K562 (cell line): ENCODE data around the gene PMPCA. TPM values are rescaled to one million over a fixed set of nuclear protein-coding genes. Genes with fewer than 3 reads are reported as not detected.

Experiments
- ATAC-seq: fragments of 200-7000 bp; cut with Tn5 transposase; 3 replicates; pipeline ENCODE4 v1.9.1; 2020; ENCODE audit warnings: moderate library complexity
- BruUV-seq: library from RNA; stranded (reverse); fragments of 400-500 nt; replicated peaks from 2 replicates; lab custom pipeline; 2021; lab: Mats Ljungman, UMichigan
- CTCF ChIA-PET: fragments of 300-600 bp; formaldehyde crosslinking; extraction: SDS; loops from one replicate; lab custom pipeline; 2021; ENCODE audit warnings: low intra/inter-chr PET ratio; lab: Yijun Ruan, JAX
- POLR2A ChIA-PET: fragments of 300-600, 350-650 bp; sonication (Branson Sonifier 250); formaldehyde crosslinking; extraction: SDS; loops from one replicate; lab custom pipeline; 2021; ENCODE audit warnings: antibody characterized with exemption, inconsistent platforms; lab: Yijun Ruan, JAX
- DNase-seq, 4 experiments: peaks; one replicate each; pipeline versions ENCODE4 v3.0.0 to v3.0.0-alpha.2; 2011 to 2018; ENCODE audit warnings: low spot score in 3 of 4, mixed read lengths in 3 of 4; ENCODE audit errors: extremely low read depth in 1 of 4
- FAIRE-seq: peaks from 2 replicates; lab custom pipeline; 2011; peaks lifted over from hg19 to GRCh38; lab: Jason Lieb, UNC
- H2AFZ ChIP-seq: 2 replicates; pipeline ENCODE4 v1.6.0; 2011; ENCODE audit warnings: low read depth, low read length, control low read depth, inconsistent platforms
- H3K27ac ChIP-seq: fragments of 200-600 bp; 3 replicates; pipeline ENCODE4 v1.8.0; 2011; ENCODE audit warnings: low read depth, mild to moderate bottlenecking, control low read depth, inconsistent platforms, low read length, moderate library complexity, mixed read lengths; ENCODE audit errors: extremely low read depth
- H3K27me3 ChIP-seq, 2 experiments: fragments of 300-600 bp in 1 of 2; 2 replicates in 1 of 2; 3 replicates in 1 of 2; pipeline versions ENCODE4 v1.6.0 to v1.8.0; 2011; ENCODE audit warnings: inconsistent platforms in 2 of 2, low read length in 2 of 2, mild to moderate bottlenecking in 1 of 2, mixed read lengths in 1 of 2, moderate library complexity in 1 of 2; ENCODE audit not compliant: control insufficient read depth in 2 of 2, insufficient read depth in 2 of 2
- H3K36me3 ChIP-seq: fragments of 300-600 bp; 3 replicates; pipeline ENCODE4 v1.8.0; 2011; ENCODE audit warnings: mild to moderate bottlenecking, low read length, inconsistent platforms; ENCODE audit not compliant: control insufficient read depth, insufficient read depth
- H3K4me1 ChIP-seq, 2 experiments: fragments of 200-600 bp in 1 of 2; replicated peaks in 1 of 2; 2 replicates in 1 of 2; 3 replicates in 1 of 2; pipeline versions ENCODE4 v1.5.1 to v1.8.0; 2011; ENCODE audit warnings: inconsistent platforms in 2 of 2, low read length in 2 of 2, mild to moderate bottlenecking in 1 of 2, mixed read lengths in 1 of 2, moderate library complexity in 1 of 2; ENCODE audit not compliant: control insufficient read depth in 2 of 2, insufficient read depth in 2 of 2
- H3K4me2 ChIP-seq: 2 replicates; pipeline ENCODE4 v1.6.1; 2011; ENCODE audit warnings: low read length, control low read depth, inconsistent platforms, mixed read lengths; ENCODE audit not compliant: insufficient read depth
- H3K4me3 ChIP-seq: fragments of 200-600 bp; sonication (generic), shearing (Covaris generic); 2 replicates; pipeline ENCODE4 v1.5.1; 2016; ENCODE audit warnings: control low read depth, inconsistent platforms
- H3K79me2 ChIP-seq: fragments of 200-600 bp; 3 replicates; pipeline ENCODE4 v1.8.0; 2011; ENCODE audit warnings: low read length, inconsistent platforms; ENCODE audit not compliant: control insufficient read depth, insufficient read depth
- H3K9ac ChIP-seq, 2 experiments: 2 replicates each; pipeline versions ENCODE4 v1.6.0 to v1.6.1; 2011; ENCODE audit warnings: low read depth in 2 of 2, low read length in 2 of 2, control low read depth in 1 of 2, inconsistent platforms in 1 of 2, mild to moderate bottlenecking in 1 of 2, mixed read lengths in 1 of 2; ENCODE audit not compliant: insufficient read depth in 1 of 2
- H3K9me1 ChIP-seq: one replicate; pipeline ENCODE4 v1.6.0; 2011; ENCODE audit warnings: inconsistent platforms, mild to moderate bottlenecking, low read length, moderate library complexity; ENCODE audit not compliant: control insufficient read depth, insufficient read depth
- H3K9me3 ChIP-seq: replicated peaks from 2 replicates; pipeline ENCODE4 v1.5.1; 2011; ENCODE audit warnings: low read depth, low read length, inconsistent platforms; ENCODE audit not compliant: control insufficient read depth, insufficient read depth
- H4K20me1 ChIP-seq: replicated peaks from 2 replicates; pipeline ENCODE4 v1.6.1; 2011; ENCODE audit warnings: low read length, inconsistent platforms, mixed read lengths; ENCODE audit not compliant: control insufficient read depth, insufficient read depth
- MIER1 ChIP-seq: fragments of 450-650 bp; IDR thresholded peaks from 2 replicates; pipeline ENCODE4 v1.6.1; 2016; ENCODE audit warnings: antibody characterized with exemption, mild to moderate bottlenecking, low read depth
- SP2 ChIP-seq: IDR thresholded peaks from 2 replicates; pipeline ENCODE4 v1.6.1; 2011; ENCODE audit warnings: mild to moderate bottlenecking, low read depth, low read length, moderate library complexity; ENCODE audit not compliant: poor library complexity, severe bottlenecking; ENCODE audit errors: extremely low read depth
- TCF7L2 ChIP-seq: fragments of 150-350 bp; IDR thresholded peaks from 2 replicates; pipeline ENCODE4 v1.6.1; 2016; ENCODE audit warnings: low read depth, mild to moderate bottlenecking, low read length, moderate library complexity
- WGBS: fragments of 100-300 bp; shearing (Covaris generic); methylation state at CpG from one replicate; pipeline ENCODE4 v1.1.6; 2016; ENCODE audit warnings: low coverage, mixed read lengths; ENCODE audit not compliant: insufficient coverage; ENCODE audit errors: missing lambda C conversion rate; 5-methylcytosine and 5-hydroxymethylcytosine counted together
- in situ Hi-C: fragments of 300-500 bp; cut with MboI; formaldehyde crosslinking; loops from 4 replicates; pipeline ENCODE4 v1.15.0; 2018; ENCODE audit warnings: inconsistent platforms, mixed read lengths
- intact Hi-C: fragments of 100-400 bp; cut with micrococcal nuclease; formaldehyde crosslinking; loops from 2 replicates; pipeline ENCODE4 v1.14.2; 2022
- polyA plus RNA-seq, 8 experiments: library from polyadenylated mRNA; depleted of rRNA in 4 of 8; stranded (reverse) in 5 of 8; unstranded in 3 of 8; fragments of >200 nt; fragmentation: Nextera tagmentation in 2 of 8; fragmentation: Illumina TruSeq in 1 of 8; extraction: Ambion mirVana in 2 of 8; extraction: Trizol in 1 of 8; gene quantifications; 2 replicates each; pipeline versions ENCODE4 v1.2.1 to v1.2.3, GENCODE V29; 2011 to 2014; ENCODE audit warnings: inconsistent platforms in 1 of 8, missing spikeins in 1 of 8
- total RNA-seq, 7 experiments: library from RNA; depleted of rRNA in 6 of 7; stranded (reverse); fragments of >200 nt in 6 of 7; fragmentation: Illumina TruSeq in 2 of 7; extraction: Trizol in 2 of 7; gene quantifications; 2 replicates each; pipeline versions ENCODE4 v1.2.1 to v1.2.3, GENCODE V29; 2011 to 2021; ENCODE audit warnings: low replicate concordance in 1 of 7
- TF ChIP-seq, protein P1 (sequence below): fragments of 450-650 bp; IDR thresholded peaks from 2 replicates; pipeline ENCODE4 v1.6.1; 2016; ENCODE audit warnings: mild to moderate bottlenecking
- TF ChIP-seq, protein P2 (sequence below), 2 experiments: IDR thresholded peaks; 2 replicates each; pipeline ENCODE4 v1.6.1; 2012; ENCODE audit warnings: improper control_type of control experiment in 2 of 2, low read depth in 2 of 2, low read length in 2 of 2, borderline replicate concordance in 1 of 2
- TF ChIP-seq, protein P3 (sequence below): fragments of 250-450 bp; sonication (Bioruptor Pico); IDR thresholded peaks from 2 replicates; pipeline ENCODE4 v1.4.0; 2020

Gene PMPCA
- total and polyA plus RNA-seq, 9 of the 15 experiments (the other 6 are each of a cell fraction or from before 2014, with no cell fraction given) = 23.9 to 143 (median 86.6) TPM

DNA sequence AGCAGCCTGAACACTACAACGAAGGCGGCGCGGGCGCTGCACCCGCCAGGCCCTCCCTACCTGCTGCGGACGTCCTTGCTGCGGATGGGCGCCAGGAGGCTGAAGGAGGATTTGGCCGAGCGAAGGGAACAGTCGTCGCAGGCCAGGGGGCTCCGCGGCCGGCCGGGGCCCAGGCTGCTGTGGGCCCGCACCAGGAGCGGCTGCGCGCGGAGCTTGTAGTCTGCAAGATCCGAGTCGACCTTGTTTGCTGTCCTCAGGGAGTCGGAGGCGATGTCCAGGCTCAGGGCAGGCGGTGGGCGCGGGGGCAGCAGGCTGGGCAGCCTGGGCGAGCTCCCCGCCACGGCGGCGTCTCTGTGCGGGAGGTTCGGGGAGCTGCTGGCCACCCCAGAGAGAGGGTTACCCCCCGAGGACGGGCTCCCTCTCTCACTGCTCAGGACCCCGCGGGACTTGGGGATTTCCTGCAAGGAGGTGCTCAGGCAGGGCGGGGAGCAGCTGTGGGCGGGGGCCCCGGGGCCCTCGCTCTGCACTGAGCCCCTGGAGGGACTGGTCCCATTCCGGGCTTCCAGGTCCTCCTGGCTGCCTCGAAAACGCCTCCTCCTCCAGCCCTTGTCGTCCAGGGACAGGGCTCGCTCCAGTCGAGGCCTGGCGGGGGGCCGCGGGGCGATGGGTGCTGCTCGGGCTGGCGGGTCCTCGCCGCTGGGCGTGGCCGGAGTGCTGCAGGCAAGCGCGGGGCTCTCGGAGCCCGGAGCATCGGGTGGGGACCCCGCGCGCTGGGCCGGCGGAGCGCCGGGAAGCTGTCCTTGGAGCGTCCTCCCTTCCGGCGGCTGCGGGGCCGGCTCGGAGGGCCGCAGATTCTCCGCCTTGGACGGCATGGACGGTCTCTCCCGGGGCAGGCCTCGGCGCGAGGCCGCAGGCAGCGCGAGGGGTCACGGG, 28.4 kb downstream of the PMPCA start:
- Histone ChIP-seq H2AFZ (peak overlapping the region; percentile 79), H3K79me2 (peaks cover 49% of the 10 kb centered on the region), H3K4me1 (peaks cover 21 to 61% of the 10 kb centered on the region in 2 experiments), H3K27ac (peak overlapping the region; percentile 87), H3K4me2 (peak overlapping the region; percentile 83), H3K9me3 (no peaks in the 10 kb centered on the region), H3K27me3 (no peaks in the 10 kb centered on the region), H3K9me1 (peaks cover 14% of the 10 kb centered on the region), H3K36me3 (peaks cover 61% of the 10 kb centered on the region; the same call in 2 of the 3 replicates), H3K9ac (peak overlapping the region; percentile 82 to 98; a peak in 3 of 4 replicates), H3K4me3 (peak overlapping the region; percentile 92), H4K20me1 (peaks cover 28% of the 10 kb centered on the region; the same call in 1 of the 2 replicates)
- ATAC-seq (peak; percentile 70), DNase-seq (peak; percentile 47 to 78 (median 72)), FAIRE-seq (no peak)
- in situ Hi-C loops (no loop called here), intact Hi-C loops (no loop called here)
- 3% methylated on average over 39 of the region's 91 CpGs for WGBS
- no TSS peak for BruUV-seq
- CTCF ChIA-PET = interaction anchor here (0.6 kb wide), 1 partner anchor 193 kb away, joined by 3 read pairs; no protein-coding TSS in a partner anchor
- POLR2A ChIA-PET = interaction anchor here (0.8 to 2.2 kb wide), 4 partner anchors 9 to 76 kb away, joined by 3 to 9 read pairs (median 4); partner anchors contain the start of genes ENTR1 and PMPCA
- TF ChIP-seq, protein P1, sequence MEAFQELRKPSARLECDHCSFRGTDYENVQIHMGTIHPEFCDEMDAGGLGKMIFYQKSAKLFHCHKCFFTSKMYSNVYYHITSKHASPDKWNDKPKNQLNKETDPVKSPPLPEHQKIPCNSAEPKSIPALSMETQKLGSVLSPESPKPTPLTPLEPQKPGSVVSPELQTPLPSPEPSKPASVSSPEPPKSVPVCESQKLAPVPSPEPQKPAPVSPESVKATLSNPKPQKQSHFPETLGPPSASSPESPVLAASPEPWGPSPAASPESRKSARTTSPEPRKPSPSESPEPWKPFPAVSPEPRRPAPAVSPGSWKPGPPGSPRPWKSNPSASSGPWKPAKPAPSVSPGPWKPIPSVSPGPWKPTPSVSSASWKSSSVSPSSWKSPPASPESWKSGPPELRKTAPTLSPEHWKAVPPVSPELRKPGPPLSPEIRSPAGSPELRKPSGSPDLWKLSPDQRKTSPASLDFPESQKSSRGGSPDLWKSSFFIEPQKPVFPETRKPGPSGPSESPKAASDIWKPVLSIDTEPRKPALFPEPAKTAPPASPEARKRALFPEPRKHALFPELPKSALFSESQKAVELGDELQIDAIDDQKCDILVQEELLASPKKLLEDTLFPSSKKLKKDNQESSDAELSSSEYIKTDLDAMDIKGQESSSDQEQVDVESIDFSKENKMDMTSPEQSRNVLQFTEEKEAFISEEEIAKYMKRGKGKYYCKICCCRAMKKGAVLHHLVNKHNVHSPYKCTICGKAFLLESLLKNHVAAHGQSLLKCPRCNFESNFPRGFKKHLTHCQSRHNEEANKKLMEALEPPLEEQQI = no peak
- TF ChIP-seq TCF7L2 (no peak), MIER1 (no peak), SP2 (no peak)
- TF ChIP-seq, protein P2, sequence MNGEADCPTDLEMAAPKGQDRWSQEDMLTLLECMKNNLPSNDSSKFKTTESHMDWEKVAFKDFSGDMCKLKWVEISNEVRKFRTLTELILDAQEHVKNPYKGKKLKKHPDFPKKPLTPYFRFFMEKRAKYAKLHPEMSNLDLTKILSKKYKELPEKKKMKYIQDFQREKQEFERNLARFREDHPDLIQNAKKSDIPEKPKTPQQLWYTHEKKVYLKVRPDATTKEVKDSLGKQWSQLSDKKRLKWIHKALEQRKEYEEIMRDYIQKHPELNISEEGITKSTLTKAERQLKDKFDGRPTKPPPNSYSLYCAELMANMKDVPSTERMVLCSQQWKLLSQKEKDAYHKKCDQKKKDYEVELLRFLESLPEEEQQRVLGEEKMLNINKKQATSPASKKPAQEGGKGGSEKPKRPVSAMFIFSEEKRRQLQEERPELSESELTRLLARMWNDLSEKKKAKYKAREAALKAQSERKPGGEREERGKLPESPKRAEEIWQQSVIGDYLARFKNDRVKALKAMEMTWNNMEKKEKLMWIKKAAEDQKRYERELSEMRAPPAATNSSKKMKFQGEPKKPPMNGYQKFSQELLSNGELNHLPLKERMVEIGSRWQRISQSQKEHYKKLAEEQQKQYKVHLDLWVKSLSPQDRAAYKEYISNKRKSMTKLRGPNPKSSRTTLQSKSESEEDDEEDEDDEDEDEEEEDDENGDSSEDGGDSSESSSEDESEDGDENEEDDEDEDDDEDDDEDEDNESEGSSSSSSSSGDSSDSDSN (IDR thresholded peaks at IDR 0.05; ENCODE audit: borderline replicate concordance in 1 of 2, low read depth in 2 of 2, low read length in 2 of 2) = peak; percentile 56 to 77; a peak in 1 of 4 replicates
- TF ChIP-seq, protein P3, sequence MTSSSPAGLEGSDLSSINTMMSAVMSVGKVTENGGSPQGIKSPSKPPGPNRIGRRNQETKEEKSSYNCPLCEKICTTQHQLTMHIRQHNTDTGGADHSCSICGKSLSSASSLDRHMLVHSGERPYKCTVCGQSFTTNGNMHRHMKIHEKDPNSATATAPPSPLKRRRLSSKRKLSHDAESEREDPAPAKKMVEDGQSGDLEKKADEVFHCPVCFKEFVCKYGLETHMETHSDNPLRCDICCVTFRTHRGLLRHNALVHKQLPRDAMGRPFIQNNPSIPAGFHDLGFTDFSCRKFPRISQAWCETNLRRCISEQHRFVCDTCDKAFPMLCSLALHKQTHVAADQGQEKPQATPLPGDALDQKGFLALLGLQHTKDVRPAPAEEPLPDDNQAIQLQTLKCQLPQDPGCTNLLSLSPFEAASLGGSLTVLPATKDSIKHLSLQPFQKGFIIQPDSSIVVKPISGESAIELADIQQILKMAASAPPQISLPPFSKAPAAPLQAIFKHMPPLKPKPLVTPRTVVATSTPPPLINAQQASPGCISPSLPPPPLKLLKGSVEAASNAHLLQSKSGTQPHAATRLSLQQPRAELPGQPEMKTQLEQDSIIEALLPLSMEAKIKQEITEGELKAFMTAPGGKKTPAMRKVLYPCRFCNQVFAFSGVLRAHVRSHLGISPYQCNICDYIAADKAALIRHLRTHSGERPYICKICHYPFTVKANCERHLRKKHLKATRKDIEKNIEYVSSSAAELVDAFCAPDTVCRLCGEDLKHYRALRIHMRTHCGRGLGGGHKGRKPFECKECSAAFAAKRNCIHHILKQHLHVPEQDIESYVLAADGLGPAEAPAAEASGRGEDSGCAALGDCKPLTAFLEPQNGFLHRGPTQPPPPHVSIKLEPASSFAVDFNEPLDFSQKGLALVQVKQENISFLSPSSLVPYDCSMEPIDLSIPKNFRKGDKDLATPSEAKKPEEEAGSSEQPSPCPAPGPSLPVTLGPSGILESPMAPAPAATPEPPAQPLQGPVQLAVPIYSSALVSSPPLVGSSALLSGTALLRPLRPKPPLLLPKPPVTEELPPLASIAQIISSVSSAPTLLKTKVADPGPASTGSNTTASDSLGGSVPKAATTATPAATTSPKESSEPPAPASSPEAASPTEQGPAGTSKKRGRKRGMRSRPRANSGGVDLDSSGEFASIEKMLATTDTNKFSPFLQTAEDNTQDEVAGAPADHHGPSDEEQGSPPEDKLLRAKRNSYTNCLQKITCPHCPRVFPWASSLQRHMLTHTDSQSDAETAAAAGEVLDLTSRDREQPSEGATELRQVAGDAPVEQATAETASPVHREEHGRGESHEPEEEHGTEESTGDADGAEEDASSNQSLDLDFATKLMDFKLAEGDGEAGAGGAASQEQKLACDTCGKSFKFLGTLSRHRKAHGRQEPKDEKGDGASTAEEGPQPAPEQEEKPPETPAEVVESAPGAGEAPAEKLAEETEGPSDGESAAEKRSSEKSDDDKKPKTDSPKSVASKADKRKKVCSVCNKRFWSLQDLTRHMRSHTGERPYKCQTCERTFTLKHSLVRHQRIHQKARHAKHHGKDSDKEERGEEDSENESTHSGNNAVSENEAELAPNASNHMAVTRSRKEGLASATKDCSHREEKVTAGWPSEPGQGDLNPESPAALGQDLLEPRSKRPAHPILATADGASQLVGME (CRISPR knock-in tag) = 0 out of 2 replicates have a peak, but pooled peaks have one; percentile 10
